Measurements from ENCODE around the gene MPP3. TPM values are rescaled to one million over a fixed set of nuclear protein-coding genes. Genes with fewer than 3 reads are reported as not detected.

The MPP3 gene
- total and polyA plus RNA-seq, 2 donors (not counting 1 experiment from before 2014, with no cell fraction given) = 0.16 TPM; not detected in 1

- Mint-ChIP-seq H3K27ac (no peak overlapping the region), H3K4me3 (no peak overlapping the region), H3K9me3 (ENCODE audit: insufficient read depth) (no peaks in the 10 kb centered on the region), H3K27me3 (peaks cover 37% of the 10 kb centered on the region), H3K4me1 (no peaks in the 10 kb centered on the region)
- ATAC-seq (ENCODE audit: low read depth) = no peak
- intact Hi-C loops (cut with micrococcal nuclease) = no loop called here
- no peak overlapping the region for H3K27ac ChIP-seq (ENCODE audit: low read length in 2 of 2)
- POLR2A ChIA-PET = no interaction called here
- DNase-seq = no peak
- H3K4me3 ChIP-seq (ENCODE audit: control extremely low read depth in 1 of 5, extremely low read depth in 1 of 5, insufficient read depth in 1 of 5, low read depth in 2 of 5, low read length in 4 of 5) = no peak overlapping the region
- no peak overlapping the region for H3K4me2 ChIP-seq (replicated peaks; ENCODE audit: low read depth, low read length, poor library complexity, severe bottlenecking)
- H2AFZ ChIP-seq (ENCODE audit: insufficient read depth, low read depth, low read length, poor library complexity, severe bottlenecking) = no peak overlapping the region
- peaks cover 0 to 5% of the 10 kb centered on the region in 2 donors for H3K4me1 ChIP-seq (ENCODE audit: control insufficient read depth in 2 of 2, insufficient read depth in 2 of 2, low read length in 2 of 2)
- H4K20me1 ChIP-seq (ENCODE audit: control insufficient read depth, insufficient read depth, low read length, poor library complexity, severe bottlenecking) = no peaks in the 10 kb centered on the region
- peaks cover 0 to 33% (median 7%) of the 10 kb centered on the region in 4 experiments for H3K27me3 ChIP-seq (replicated peaks in 1 of 4; ENCODE audit: control extremely low read depth in 1 of 4, control insufficient read depth in 3 of 4, insufficient read depth in 4 of 4, low read length in 3 of 4)
- CTCF ChIA-PET = interaction anchor here (3.2 to 16.1 kb wide), 3 partner anchors 9 to 181 kb away, joined by 19 to 524 read pairs (median 153); no protein-coding TSS in a partner anchor
- no peak overlapping the region for H3K9ac ChIP-seq (ENCODE audit: low read length)
- no peaks in the 10 kb centered on the region for H3K9me3 ChIP-seq (ENCODE audit: control extremely low read depth in 1 of 3, control insufficient read depth in 2 of 3, insufficient read depth in 1 of 3, low read length in 2 of 3)
- no peaks in the 10 kb centered on the region for H3K36me3 ChIP-seq (replicated peaks in 1 of 2; ENCODE audit: control extremely low read depth in 1 of 2, control insufficient read depth in 1 of 2, extremely low read depth in 1 of 2, insufficient read depth in 2 of 2, low read length in 1 of 2)
- 70% methylated on average over 5 of the region's 6 CpGs for WGBS (ENCODE audit: insufficient coverage)
- TF ChIP-seq, protein P1, sequence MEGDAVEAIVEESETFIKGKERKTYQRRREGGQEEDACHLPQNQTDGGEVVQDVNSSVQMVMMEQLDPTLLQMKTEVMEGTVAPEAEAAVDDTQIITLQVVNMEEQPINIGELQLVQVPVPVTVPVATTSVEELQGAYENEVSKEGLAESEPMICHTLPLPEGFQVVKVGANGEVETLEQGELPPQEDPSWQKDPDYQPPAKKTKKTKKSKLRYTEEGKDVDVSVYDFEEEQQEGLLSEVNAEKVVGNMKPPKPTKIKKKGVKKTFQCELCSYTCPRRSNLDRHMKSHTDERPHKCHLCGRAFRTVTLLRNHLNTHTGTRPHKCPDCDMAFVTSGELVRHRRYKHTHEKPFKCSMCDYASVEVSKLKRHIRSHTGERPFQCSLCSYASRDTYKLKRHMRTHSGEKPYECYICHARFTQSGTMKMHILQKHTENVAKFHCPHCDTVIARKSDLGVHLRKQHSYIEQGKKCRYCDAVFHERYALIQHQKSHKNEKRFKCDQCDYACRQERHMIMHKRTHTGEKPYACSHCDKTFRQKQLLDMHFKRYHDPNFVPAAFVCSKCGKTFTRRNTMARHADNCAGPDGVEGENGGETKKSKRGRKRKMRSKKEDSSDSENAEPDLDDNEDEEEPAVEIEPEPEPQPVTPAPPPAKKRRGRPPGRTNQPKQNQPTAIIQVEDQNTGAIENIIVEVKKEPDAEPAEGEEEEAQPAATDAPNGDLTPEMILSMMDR (IDR thresholded peaks at IDR 0.05) = no peak
- no peak for TF ChIP-seq EZH2 (IDR thresholded peaks at IDR 0.05; ENCODE audit: borderline replicate concordance, insufficient read depth, low read depth, low read length, poor library complexity, severe bottlenecking)
- no peaks in the 10 kb centered on the region for H3K79me2 ChIP-seq (ENCODE audit: control insufficient read depth, insufficient read depth, low read length)
These were observed 74.9 kb downstream of the MPP3 start for GRCh38 chr17:43758086-43758485.

GRCh38 chr17:43757171-43757660, 75.7 kb downstream of the MPP3 start:
- 81% methylated on average over 8 of the region's 8 CpGs for WGBS (ENCODE audit: insufficient coverage)
- H3K79me2 ChIP-seq (ENCODE audit: control insufficient read depth, insufficient read depth, low read length) = no peaks in the 10 kb centered on the region
- H3K4me3 Mint-ChIP-seq = no peak overlapping the region
- TF ChIP-seq, protein P1 (IDR thresholded peaks at IDR 0.05) = no peak
- no peak for TF ChIP-seq EZH2 (IDR thresholded peaks at IDR 0.05; ENCODE audit: borderline replicate concordance, insufficient read depth, low read depth, low read length, poor library complexity, severe bottlenecking)
- no peaks in the 10 kb centered on the region for H3K9me3 Mint-ChIP-seq (ENCODE audit: insufficient read depth)
- no peaks in the 10 kb centered on the region for H3K4me1 Mint-ChIP-seq
- H2AFZ ChIP-seq (ENCODE audit: insufficient read depth, low read depth, low read length, poor library complexity, severe bottlenecking) = no peak overlapping the region
- H3K27me3 ChIP-seq (replicated peaks in 1 of 4; ENCODE audit: control extremely low read depth in 1 of 4, control insufficient read depth in 3 of 4, insufficient read depth in 4 of 4, low read length in 3 of 4) = peaks cover 0 to 33% (median 9%) of the 10 kb centered on the region in 4 experiments
- no peaks in the 10 kb centered on the region for H3K36me3 ChIP-seq (replicated peaks in 1 of 2; ENCODE audit: control extremely low read depth in 1 of 2, control insufficient read depth in 1 of 2, extremely low read depth in 1 of 2, insufficient read depth in 2 of 2, low read length in 1 of 2)
- no peaks in the 10 kb centered on the region for H3K9me3 ChIP-seq (ENCODE audit: control extremely low read depth in 1 of 3, control insufficient read depth in 2 of 3, insufficient read depth in 1 of 3, low read length in 2 of 3)
- no peak overlapping the region for H3K4me3 ChIP-seq (ENCODE audit: control extremely low read depth in 1 of 5, extremely low read depth in 1 of 5, insufficient read depth in 1 of 5, low read depth in 2 of 5, low read length in 4 of 5)
- ATAC-seq (ENCODE audit: low read depth) = no peak
- intact Hi-C loops (cut with micrococcal nuclease) = no loop called here
- H3K9ac ChIP-seq (ENCODE audit: low read length) = no peak overlapping the region
- no peak overlapping the region for H3K27ac ChIP-seq (ENCODE audit: low read length in 2 of 2)
- peaks cover 45% of the 10 kb centered on the region for H3K27me3 Mint-ChIP-seq
- H4K20me1 ChIP-seq (ENCODE audit: control insufficient read depth, insufficient read depth, low read length, poor library complexity, severe bottlenecking) = no peaks in the 10 kb centered on the region
- no peak overlapping the region for H3K4me2 ChIP-seq (replicated peaks; ENCODE audit: low read depth, low read length, poor library complexity, severe bottlenecking)
- H3K4me1 ChIP-seq (ENCODE audit: control insufficient read depth in 2 of 2, insufficient read depth in 2 of 2, low read length in 2 of 2) = peaks cover 0 to 5% of the 10 kb centered on the region in 2 donors
- no peak overlapping the region for H3K27ac Mint-ChIP-seq
- ChIA-PET CTCF (interaction anchor here (2.0 to 16.1 kb wide), 3 partner anchors 9 to 181 kb away, joined by 6 to 524 read pairs (median 19); no protein-coding TSS in a partner anchor), POLR2A (no interaction called here)
- no peak for DNase-seq
